HEK293 (cell line): ENCODE results near the gene CCDC187.

Source experiments
- CTCF ChIA-PET: fragments of 350-600 bp; formaldehyde crosslinking; extraction: SDS; loops from one replicate; lab custom pipeline; 2021; ENCODE audit warnings: antibody characterized with exemption; lab: Yijun Ruan, JAX
- POLR2A ChIA-PET: fragments of 300-600 bp; formaldehyde crosslinking; extraction: SDS; loops from one replicate; lab custom pipeline; 2020; ENCODE audit warnings: antibody characterized with exemption, inconsistent platforms; lab: Yijun Ruan, JAX
- H3K27ac ChIP-seq: fragments of 200-500 bp; sonication (Bioruptor generic); 2 replicates; pipeline ENCODE4 v1.5.1; 2014; ENCODE audit warnings: low read depth, low read length, control low read depth, inconsistent platforms; ENCODE audit errors: extremely low read depth
- H3K36me3 ChIP-seq, 2 experiments: fragments of 200-500 bp in 1 of 2; sonication (Bioruptor generic) in 1 of 2; 1 replicate in 1 of 2; 2 replicates in 1 of 2; pipeline ENCODE4 v1.5.1; 2014 to 2017; ENCODE audit warnings: inconsistent platforms in 2 of 2, low read length in 2 of 2; ENCODE audit not compliant: control insufficient read depth in 2 of 2, insufficient read depth in 1 of 2
- H3K4me1 ChIP-seq: fragments of 200-500 bp; sonication (Bioruptor generic); 2 replicates; pipeline ENCODE4 v1.5.1; 2014; ENCODE audit warnings: mild to moderate bottlenecking, low read length, inconsistent platforms; ENCODE audit not compliant: control insufficient read depth, insufficient read depth
- H3K4me3 ChIP-seq: 2 replicates; pipeline ENCODE4 v1.5.1; 2011; ENCODE audit warnings: low read depth, mild to moderate bottlenecking, control low read depth, low read length, moderate library complexity
- H3K9me3 ChIP-seq: fragments of 200-500 bp; sonication (Bioruptor generic); 2 replicates; pipeline ENCODE4 v1.5.1; 2014; ENCODE audit warnings: low read depth, low read length, inconsistent platforms; ENCODE audit not compliant: control insufficient read depth, insufficient read depth
- KLF1 ChIP-seq: fragments of 450-650 bp; formaldehyde crosslinking; IDR thresholded peaks from 2 replicates; pipeline ENCODE4 v1.5.1; 2016; ENCODE audit warnings: missing biosample characterization, missing genetic modification characterization
- KLF9 ChIP-seq: fragments of 450-650 bp; formaldehyde crosslinking; IDR thresholded peaks from 2 replicates; pipeline ENCODE4 v1.5.1; 2016; ENCODE audit warnings: missing biosample characterization, missing genetic modification characterization, low read depth
- TSHZ1 ChIP-seq: fragments of 450-650 bp; formaldehyde crosslinking; IDR thresholded peaks from 2 replicates; pipeline ENCODE4 v1.5.1; 2016; ENCODE audit warnings: missing biosample characterization, missing genetic modification characterization, borderline replicate concordance
- YY1 ChIP-seq: fragments of 450-650 bp; formaldehyde crosslinking; IDR thresholded peaks from 2 replicates; pipeline ENCODE4 v1.5.1; 2018; ENCODE audit warnings: missing biosample characterization, missing genetic modification characterization
- YY2 ChIP-seq: fragments of 450-650 bp; formaldehyde crosslinking; IDR thresholded peaks from 2 replicates; pipeline ENCODE4 v1.5.1; 2016; ENCODE audit warnings: missing biosample characterization, missing genetic modification characterization
- ZEB2 ChIP-seq: fragments of 450-650 bp; formaldehyde crosslinking; IDR thresholded peaks from 2 replicates; pipeline ENCODE4 v1.5.1; 2016; ENCODE audit warnings: missing biosample characterization, missing genetic modification characterization
- ZNF211 ChIP-seq: fragments of 450-650 bp; formaldehyde crosslinking; IDR thresholded peaks from 2 replicates; pipeline ENCODE4 v1.5.1; 2016; ENCODE audit warnings: low read depth, missing biosample characterization, missing genetic modification characterization
- ZNF221 ChIP-seq: fragments of 450-650 bp; formaldehyde crosslinking; IDR thresholded peaks from 2 replicates; pipeline ENCODE4 v1.5.1; 2017; ENCODE audit warnings: missing biosample characterization, missing genetic modification characterization, borderline replicate concordance
- ZNF24 ChIP-seq: fragments of 450-650 bp; formaldehyde crosslinking; IDR thresholded peaks from 2 replicates; pipeline ENCODE4 v1.5.1; 2016; ENCODE audit warnings: missing biosample characterization, missing genetic modification characterization
- ZNF324 ChIP-seq: fragments of 450-650 bp; formaldehyde crosslinking; IDR thresholded peaks from 2 replicates; pipeline ENCODE4 v1.5.1; 2016; ENCODE audit warnings: missing biosample characterization, missing genetic modification characterization
- ZNF366 ChIP-seq: fragments of 450-650 bp; formaldehyde crosslinking; conservative IDR thresholded peaks from 2 replicates; pipeline ENCODE4 v1.5.1; 2016; ENCODE audit warnings: missing biosample characterization, missing genetic modification characterization
- ZNF555 ChIP-seq: fragments of 450-650 bp; formaldehyde crosslinking; conservative IDR thresholded peaks from 2 replicates; pipeline ENCODE4 v1.5.1; 2017; ENCODE audit warnings: missing biosample characterization, mild to moderate bottlenecking, missing genetic modification characterization, inconsistent platforms
- ZNF626 ChIP-seq: fragments of 450-650 bp; sonication (Bioruptor Pico); formaldehyde crosslinking; IDR thresholded peaks from 2 replicates; pipeline ENCODE4 v1.5.1; 2018; ENCODE audit warnings: missing biosample characterization, missing genetic modification characterization, inconsistent platforms
- ZNF785 ChIP-seq: fragments of 450-650 bp; formaldehyde crosslinking; IDR thresholded peaks from 2 replicates; pipeline ENCODE4 v1.5.1; 2016; ENCODE audit warnings: missing biosample characterization, missing genetic modification characterization
- ZSCAN16 ChIP-seq: fragments of 450-650 bp; formaldehyde crosslinking; IDR thresholded peaks from 2 replicates; pipeline ENCODE4 v1.5.1; 2016; ENCODE audit warnings: missing biosample characterization, missing genetic modification characterization
- TF ChIP-seq, protein P1 (sequence below): fragments of 450-650 bp; formaldehyde crosslinking; IDR thresholded peaks from 2 replicates; pipeline ENCODE4 v1.5.1; 2017; ENCODE audit warnings: missing biosample characterization, missing genetic modification characterization

The CCDC187 gene

GRCh38 chr9:136205707-136205992 is 98.2 kb downstream of the CCDC187 start (continued):
- TF ChIP-seq ZSCAN16 (tag by site-specific recombination) = no peak
- no peak for TF ChIP-seq ZNF555
- no peak for TF ChIP-seq ZNF366 (tag by site-specific recombination)
- no peak for TF ChIP-seq YY2 (tag by site-specific recombination)
- TF ChIP-seq ZNF24 (tag by site-specific recombination) = no peak
- TF ChIP-seq ZNF211 (tag by site-specific recombination) = no peak

GRCh38 chr9:136204838-136205706 is 98.8 kb downstream of the CCDC187 start, which contains the start of gene LHX3:
Gene LHX3, minus strand, starts transcription at chr9:136205128. Its CDS starts 116 bp downstream, at chr9:136205012.
- CTCF ChIA-PET = interaction anchor here (0.5 to 2.4 kb wide), 4 partner anchors 19 to 66 kb away, joined by 3 to 12 read pairs (median 4); no protein-coding TSS in a partner anchor
- no peak within 1 kb of the TSS for H3K27ac ChIP-seq
- H3K36me3 ChIP-seq = peaks cover 0 to 14% of the 10 kb centered on the region in 2 experiments; a peak in 1 of 3 replicates

GRCh38 chr9:136204145-136204805 is 99.6 kb downstream of the CCDC187 start:
- peaks cover 0 to 13% of the 10 kb centered on the region in 2 experiments; a peak in 1 of 3 replicates for H3K36me3 ChIP-seq
- TF ChIP-seq ZNF626 (no peak), TSHZ1 (tag by site-specific recombination) (no peak), ZNF324 (tag by site-specific recombination) (no peak), ZNF221 (tag by site-specific recombination) (no peak), ZEB2 (tag by site-specific recombination) (no peak), ZNF785 (tag by site-specific recombination) (no peak), YY1 (tag by site-specific recombination) (no peak)
- POLR2A ChIA-PET = no interaction called here
- H3K4me1 ChIP-seq = no peaks in the 10 kb centered on the region
- CTCF ChIA-PET = interaction anchor here (0.6 to 1.0 kb wide), 4 partner anchors 12 to 65 kb away, joined by 3 to 5 read pairs (median 4); no protein-coding TSS in a partner anchor
- no peak overlapping the region for H3K27ac ChIP-seq
- no peaks in the 10 kb centered on the region for H3K9me3 ChIP-seq
- no peak overlapping the region for H3K4me3 ChIP-seq

More at GRCh38 chr9:136204838-136205706, 98.8 kb downstream of the CCDC187 start, which contains the start of gene LHX3:
- POLR2A ChIA-PET = no interaction called here
- Histone ChIP-seq H3K9me3 (no peaks in the 10 kb centered on the region), H3K4me1 (no peaks in the 10 kb centered on the region), H3K4me3 (no peak within 1 kb of the TSS)
- TF ChIP-seq KLF9 (tag by site-specific recombination) = no peak
- TF ChIP-seq, protein P1, sequence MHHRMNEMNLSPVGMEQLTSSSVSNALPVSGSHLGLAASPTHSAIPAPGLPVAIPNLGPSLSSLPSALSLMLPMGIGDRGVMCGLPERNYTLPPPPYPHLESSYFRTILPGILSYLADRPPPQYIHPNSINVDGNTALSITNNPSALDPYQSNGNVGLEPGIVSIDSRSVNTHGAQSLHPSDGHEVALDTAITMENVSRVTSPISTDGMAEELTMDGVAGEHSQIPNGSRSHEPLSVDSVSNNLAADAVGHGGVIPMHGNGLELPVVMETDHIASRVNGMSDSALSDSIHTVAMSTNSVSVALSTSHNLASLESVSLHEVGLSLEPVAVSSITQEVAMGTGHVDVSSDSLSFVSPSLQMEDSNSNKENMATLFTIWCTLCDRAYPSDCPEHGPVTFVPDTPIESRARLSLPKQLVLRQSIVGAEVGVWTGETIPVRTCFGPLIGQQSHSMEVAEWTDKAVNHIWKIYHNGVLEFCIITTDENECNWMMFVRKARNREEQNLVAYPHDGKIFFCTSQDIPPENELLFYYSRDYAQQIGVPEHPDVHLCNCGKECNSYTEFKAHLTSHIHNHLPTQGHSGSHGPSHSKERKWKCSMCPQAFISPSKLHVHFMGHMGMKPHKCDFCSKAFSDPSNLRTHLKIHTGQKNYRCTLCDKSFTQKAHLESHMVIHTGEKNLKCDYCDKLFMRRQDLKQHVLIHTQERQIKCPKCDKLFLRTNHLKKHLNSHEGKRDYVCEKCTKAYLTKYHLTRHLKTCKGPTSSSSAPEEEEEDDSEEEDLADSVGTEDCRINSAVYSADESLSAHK = no peak
- TF ChIP-seq KLF1 (tag by site-specific recombination) = peak; percentile 63; the same call in 1 of the 2 replicates
